DND-41 (cell line): Measurements from ENCODE around the gene GPRC5B.

Experiments
- CTCF ChIP-seq: IDR thresholded peaks from 2 replicates; pipeline ENCODE4 v1.5.1; 2012; ENCODE audit warnings: borderline replicate concordance, low read length, moderate library complexity, mild to moderate bottlenecking; ENCODE audit not compliant: poor library complexity, severe bottlenecking; ENCODE audit errors: extremely low read depth
- EZH2 ChIP-seq: IDR thresholded peaks from 3 replicates; pipeline ENCODE4 v1.6.1; 2012; ENCODE audit warnings: borderline replicate concordance, low read depth, mild to moderate bottlenecking, moderate library complexity, low read length, inconsistent platforms; ENCODE audit not compliant: severe bottlenecking

DNA sequence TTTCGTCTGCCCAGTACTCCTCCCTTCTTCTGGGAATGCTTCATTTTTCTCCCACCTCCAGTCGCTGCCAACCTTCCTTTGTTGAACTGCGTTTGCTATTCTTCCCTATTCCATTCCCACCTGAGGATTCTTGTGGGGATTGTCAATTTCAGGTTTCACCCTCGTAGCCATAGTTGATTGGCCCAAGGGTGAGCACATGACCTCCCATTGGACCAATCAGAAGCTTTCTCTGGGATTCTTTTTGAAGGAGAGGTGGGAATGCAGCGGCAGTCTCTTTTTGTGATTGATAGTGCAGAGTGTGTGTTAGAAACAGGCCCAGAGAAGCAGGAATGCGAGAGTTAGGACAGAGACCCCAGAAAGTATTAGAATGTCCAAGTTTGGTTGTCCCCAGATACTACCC, 49.1 kb upstream of the GPRC5B start:
- TF ChIP-seq EZH2 = no peak
- TF ChIP-seq CTCF = no peak
